NCI-H226 (cell line): ENCODE measurements around the gene LFNG.
A peak's percentile ranks its signal among the peaks of the same experiment; 100 is the strongest.

Experiments used
- DNase-seq: peaks from one replicate; pipeline ENCODE4 v3.0.0-alpha.2; 2015

The LFNG gene

DNA sequence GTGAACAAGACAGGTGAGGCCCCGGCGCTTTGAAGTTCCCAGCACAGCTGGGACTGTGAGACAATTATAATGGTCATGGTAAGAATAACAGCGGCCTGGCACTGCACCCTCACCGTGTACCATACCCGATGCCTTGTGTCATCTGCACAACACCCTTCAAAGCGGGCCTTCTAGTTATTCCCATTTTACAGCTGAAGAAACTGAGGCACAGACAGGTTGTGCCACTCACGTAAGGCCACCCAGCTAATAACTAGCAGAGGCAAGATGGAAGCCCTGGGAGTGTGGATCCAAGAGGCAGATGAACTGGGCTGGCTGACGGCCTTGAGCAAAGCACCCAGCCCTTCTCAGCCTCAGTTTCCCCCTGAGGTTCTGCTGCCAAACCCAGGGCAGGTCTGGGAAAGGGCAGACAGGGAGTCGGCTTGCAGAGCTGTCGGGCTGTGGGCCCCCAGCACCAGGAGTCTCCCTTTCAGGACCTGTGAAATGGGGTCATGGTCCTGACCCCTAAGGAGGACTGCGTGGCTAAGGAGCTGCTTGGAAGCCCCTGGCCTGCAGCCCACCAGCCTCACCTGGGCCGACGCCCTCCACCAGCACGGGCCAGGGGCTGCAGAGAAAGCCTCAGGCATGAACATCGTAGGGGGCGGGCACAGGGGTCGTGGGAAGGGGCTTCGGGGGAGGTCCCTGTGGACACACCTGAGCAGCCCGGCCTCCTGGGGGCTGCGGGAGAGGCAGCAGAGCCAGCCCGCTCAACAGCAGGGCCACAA is 15.3 kb upstream of the LFNG start:
- no peak for DNase-seq

DNA sequence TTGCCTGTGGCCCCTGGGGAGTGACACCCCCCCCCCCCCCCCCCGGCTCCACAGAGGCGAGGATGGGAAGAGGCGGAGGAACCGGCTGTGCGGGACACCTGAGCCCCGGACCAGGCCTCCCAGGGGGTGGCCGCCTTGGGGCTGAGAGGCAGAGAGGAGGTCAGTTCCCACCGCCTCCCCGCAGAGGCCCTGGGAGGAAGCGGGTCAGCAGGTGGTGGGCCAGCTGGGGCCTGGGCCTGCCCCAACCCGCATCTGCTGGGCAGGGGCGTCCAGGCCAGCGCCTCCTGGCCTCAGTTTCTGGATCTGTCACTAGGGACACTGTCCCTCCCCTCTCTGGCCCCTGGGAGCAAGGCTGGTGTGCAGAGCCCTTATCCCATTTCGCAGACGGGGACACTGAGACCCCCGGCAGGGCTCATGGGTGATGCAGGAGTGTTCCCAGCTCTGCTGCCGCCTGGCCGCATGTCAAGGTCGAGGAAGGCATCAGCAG is 14.6 kb upstream of the LFNG start:
- DNase-seq, result no peak

DNA sequence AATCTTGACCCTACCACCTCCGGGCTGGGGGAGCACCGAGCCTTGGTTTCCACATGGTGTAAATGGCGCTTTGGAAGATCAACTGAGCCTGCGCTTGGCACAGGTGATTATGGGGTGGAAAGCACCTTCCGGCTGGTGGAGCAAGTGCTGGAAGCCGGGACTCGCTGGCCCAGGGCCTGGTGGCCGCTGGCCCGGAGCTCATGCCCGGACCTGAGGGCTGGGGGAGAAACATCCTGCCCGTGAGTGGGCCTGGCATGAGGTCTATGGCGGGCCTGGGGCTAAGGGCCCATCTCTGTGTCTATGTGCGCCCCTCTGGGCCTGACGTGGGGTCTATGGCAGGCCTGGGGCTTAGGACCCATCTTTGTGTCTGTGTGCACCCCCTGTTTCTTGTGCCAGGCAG is 14.2 kb upstream of the LFNG start:
- no peak for DNase-seq

DNA sequence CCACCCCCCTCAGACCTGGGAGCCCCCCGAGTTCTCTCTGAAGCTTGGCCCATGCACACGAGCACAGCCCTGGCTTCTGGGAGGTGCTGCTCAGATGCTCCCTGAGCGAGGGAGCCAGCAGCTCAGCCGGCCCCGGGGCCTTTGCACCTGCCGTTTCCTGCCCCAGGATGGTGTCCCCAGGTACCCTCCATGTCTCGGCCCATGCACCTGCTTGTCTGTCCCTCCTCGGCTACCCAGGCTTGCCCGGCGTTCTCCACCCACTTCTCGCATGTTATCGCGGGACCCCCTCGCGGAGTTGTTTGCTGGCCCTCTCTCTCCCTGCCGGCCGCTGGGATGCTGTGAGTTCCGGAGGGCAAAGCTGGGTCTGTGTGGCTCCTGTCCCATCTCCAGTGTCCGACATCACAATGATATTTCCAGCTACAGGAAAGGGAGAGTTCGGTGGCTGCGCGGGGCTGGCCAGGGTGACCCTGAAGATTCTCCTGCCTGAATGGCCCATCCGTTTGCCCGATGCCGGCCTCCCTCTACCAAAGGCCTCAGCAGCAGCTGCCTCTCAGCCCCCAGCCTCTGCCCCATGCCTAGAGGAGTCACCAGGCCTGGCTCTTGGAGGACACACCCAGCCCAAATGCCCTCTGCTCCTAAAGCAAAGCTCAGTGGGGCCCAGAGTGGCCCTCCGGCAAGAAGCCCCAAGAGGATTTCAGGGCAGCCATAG is 12.2 kb upstream of the LFNG start:
- DNase-seq, result no peak

DNA sequence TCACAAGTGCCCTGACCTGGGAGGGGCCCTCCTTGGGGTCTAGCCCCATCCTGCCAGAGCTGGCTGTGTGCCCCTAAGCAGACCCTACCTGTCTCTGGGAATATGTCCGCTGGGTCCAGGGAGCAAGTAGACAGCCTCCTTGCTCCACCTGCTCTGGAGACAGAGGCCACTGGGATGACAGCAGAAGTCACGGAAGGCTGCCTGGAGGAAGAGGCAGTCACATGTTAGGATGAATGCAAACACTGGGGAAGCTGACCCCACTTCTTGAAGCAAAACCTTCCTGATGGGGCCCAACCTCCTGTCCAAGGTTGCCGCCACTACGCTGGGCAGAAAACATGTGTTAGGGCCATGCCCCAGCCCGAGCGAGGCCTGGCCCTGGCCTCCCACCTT is 11.7 kb upstream of the LFNG start:
- DNase-seq, result no peak

DNA sequence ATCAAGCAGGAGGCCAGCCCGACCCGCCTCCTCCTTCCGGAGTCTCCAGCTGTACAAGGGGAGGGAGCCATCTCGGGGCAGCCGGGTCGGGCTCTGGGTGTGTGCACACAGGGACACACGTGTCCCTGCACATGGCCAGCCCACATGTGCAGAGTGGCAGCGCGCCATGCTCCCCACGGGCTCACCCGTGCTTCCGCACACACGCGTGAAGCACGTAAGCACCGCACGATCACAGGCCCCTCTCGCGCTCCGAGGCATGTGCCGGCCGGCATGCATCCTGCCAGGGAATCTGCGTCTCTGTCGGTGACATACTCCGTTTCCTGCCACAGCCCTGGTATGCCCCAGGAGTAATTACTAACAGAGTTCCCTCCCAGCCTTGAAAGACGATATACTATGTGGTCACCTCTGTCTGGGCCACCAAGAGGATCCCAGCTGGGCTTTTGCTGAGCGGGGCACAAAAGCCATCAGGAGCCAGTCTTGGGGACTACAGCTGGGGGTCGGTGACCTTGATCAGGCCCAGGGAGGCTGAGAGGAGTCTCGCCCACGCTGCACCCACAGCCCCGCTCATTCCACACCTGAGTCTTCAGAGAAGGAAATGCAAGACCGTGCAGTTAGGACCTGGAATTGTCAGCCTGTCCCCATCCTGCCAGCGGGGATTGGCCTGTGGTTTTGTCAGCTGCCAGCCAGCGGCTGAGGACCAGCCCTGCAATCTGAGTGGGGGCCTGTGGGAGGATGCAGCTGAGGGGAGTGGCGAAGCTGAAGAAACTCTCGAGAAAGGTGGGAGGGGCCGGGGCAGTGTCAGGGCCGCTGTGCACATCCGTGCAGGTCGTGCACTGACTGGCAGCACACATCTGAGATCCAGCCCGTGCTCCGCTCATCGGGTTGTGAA is 11.0 kb upstream of the LFNG start:
- DNase-seq, result no peak

DNA sequence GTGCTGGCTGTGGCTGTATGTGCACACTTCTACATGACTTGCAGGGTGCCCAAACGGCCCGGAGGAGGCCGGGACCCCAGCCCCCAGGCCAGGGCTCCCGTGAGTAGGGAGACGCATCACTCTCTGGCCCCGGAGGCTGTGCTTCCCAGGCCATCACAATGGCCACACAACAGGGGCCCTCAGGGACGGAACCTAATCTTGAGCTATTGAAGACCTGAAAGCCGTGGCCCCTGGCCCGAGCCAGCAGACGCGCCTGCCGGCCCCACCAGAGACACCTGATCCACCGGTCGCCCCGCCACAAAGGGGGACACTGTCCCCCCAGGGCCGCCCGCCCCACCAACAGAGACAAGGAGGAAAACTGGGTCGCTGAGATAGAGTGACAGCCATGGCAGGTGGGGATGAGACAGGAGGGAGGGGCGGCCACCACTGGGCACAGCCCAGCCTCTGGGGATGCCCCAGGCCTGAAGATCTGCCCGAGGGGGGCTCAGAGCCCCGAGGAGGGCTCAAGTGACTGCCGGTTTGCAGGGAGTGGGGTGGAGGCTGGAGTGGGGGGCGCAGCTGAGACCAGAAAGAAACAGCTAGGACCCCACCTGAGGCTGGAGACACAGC is 10.2 kb upstream of the LFNG start:
- DNase-seq, result no peak

DNA sequence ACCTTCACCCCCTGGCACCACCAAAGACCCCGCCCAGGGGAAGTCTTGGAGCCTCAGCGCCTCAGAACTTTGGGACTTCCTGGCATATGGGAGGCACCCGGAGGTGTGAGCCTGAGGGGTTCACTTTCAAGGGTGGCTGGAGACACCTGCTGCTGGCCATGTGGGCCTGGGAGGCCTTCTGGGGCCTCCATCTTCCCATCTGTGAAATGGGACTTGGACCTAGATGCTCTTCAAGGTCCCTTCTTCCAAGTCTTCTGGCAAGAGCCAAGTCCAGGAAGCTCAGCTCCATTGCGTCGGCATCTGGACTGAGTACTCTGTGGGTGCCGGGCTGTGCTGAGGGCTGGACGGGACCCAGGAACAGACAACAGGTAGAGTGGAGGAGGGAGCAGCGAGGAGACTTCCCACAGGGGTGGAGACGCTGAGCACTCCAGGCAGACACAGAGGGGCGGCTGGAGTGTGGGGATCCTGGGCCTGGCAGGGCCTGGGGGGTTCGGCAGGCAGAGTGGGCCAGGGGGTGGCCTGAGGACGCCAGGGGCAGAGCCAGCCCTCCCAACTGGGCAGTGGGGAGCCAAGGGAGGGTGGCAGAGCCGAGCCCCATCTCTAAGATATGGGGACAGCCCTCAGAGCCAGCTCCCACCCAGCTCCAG is 9.3 kb upstream of the LFNG start:
- DNase-seq, result no peak

DNA sequence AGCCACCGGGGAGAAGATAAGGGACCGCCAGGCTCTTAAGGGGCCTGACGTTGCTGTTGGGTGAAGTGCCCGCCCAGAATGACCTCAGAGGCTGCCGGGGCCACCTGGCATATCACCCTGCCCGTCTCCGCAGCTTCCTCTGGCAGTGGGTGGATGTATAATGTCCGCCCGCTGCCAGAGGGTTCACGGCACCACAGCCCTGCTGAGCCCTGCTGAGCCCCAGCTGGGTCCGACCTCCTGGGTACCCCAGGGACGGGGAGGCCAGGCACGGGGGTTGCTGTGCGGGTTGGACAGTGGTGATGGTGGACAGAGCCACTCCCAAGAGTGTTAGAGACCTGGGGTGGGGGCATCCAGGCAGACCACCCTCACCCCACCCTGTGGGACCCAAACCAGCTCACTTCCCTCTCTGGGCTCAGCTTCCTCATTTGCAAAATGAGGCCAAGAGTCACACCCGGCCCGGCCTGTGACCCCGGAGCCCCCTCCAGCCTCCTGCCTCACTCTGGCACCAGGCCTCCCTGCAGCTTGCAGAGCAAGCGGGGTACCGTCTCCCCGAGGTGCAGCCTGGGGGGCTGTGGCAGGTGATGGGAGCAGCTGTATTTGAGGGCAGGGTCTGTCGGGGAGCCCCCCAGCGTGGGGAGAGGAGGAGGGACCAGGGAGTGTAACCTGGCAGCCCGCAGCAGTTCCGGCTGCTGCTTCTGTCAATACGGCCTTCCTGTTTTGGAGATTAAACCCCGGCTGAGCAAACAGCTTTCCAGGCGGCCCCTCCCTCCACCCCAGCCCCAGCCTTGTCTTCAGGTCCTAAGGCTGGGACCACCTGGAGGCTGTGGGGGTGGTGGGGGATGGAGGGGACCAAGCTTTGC is 8.4 kb upstream of the LFNG start:
- no peak for DNase-seq

DNA sequence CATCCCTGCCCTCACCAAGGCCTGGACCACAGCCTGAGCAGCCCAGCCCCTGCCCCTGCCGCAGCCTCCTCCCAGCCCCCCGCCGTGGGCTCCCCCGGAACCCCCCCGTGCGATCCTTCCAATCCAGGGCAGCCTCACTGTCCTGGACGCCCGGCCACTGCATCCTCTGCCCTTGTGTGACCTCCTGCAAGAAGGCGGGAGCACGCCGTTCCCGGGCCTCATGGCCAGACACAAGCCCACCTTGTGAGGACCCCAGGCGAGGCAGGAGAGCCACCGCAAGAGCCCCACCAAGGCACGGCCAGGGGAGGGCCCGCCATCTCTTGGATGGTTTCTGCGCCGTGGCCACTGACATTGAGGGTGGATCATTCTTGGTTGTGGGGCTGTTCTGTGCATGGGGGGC is 7.8 kb upstream of the LFNG start:
- DNase-seq, result no peak

DNA sequence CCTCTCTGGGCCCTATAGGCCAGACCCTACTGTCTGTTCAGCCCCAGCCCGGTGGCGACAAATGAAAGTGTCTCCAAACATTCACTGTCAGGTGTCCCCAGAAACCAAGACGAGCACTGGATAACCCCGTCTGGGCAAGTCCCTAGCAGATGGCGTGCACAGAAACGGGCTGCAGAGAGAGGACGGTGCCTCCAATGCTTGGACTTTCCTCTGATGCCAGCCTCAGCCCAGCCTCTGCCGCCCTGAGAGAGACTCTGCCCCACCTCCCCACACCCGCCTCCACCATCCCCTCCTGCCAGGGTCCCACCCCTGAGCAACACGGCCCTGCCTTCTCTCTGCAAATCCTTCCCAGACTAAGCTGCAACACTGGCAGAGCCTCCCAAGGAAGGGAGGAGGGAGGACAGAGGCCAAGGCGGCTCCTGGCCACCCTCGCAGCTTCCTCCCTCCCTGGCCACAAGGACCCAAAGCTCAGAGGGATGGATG is 7.4 kb upstream of the LFNG start:
- no peak for DNase-seq

DNA sequence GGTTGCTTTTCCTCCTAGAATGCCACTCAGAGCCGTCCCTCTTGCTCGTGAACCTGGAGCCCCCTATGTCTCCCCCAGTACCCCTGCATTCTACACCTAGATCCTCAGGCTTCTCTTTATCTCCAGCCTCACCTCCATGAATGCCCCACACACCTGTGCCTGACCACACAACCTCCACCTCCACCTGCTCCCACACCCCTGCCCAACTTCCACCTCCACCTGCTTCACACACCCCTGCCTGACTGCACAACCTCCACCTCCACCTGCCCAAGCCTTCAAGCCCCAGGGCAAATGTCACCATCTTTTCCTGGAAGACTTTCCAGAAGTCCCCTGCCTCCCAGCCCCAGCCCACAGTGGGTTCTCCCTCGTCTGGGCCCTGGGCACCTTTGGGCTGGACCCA is 6.9 kb upstream of the LFNG start:
- no peak for DNase-seq

DNA sequence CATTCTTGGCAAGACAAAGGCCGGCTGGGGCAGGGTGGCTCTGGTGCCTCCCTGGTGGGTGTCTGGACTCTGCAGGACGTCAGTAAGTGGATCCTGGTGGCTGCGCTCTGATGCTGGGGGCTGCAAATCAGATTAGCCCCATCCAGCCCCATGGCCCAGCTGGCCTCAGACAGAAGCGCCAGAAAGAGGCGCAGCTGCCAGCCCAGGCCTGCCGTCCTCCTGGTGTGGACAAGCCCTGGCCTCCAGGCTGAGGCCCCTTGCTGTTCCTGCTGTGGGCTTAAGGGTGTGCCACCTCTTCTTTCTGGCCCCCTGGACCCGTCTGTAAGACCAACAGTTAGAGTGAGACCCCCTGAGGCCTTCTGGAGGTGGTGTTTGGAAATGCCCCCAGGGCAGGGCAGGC is 5.9 kb upstream of the LFNG start:
- DNase-seq, result no peak

DNA sequence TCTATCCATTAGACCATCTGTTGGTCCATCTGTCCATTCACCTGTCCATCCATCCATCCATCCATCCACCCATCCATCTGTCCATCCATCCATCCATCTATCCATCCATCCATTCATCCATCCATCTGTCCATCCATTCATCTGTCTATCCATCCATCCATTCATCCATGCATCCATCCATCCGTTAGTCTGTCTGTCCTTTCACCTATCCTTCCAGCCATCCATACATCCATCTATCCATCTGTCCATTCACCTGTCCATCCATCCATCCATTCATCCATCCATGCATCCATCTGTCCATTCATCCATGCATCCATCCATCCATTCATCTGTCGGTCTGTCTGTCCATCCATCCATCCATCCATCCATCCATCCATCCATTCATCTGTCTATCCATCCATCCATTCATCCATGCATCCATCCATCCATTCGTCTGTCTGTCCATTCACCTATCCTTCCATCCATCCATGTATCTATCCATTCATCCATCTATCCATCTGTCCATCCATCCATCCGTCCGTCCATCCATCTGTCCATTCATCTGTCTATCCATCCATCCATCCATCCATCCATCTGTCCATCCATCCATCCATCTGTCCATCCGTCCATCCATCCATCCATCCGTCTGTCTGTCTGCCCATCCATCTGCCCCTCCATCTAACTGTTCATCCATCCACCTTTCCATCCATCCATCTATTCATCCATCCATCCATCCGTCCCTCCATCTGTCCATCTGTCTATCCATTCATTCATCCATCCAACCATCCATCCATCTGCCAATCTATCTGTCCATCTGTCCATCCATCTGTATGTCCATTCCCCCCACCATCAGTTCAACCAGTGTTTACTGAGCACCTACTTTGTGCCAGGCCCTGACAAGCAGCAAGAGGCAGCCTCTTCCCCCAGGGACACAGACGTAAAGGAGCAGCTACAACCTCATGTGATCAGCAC is 4.8 kb upstream of the LFNG start:
- no peak for DNase-seq

DNA sequence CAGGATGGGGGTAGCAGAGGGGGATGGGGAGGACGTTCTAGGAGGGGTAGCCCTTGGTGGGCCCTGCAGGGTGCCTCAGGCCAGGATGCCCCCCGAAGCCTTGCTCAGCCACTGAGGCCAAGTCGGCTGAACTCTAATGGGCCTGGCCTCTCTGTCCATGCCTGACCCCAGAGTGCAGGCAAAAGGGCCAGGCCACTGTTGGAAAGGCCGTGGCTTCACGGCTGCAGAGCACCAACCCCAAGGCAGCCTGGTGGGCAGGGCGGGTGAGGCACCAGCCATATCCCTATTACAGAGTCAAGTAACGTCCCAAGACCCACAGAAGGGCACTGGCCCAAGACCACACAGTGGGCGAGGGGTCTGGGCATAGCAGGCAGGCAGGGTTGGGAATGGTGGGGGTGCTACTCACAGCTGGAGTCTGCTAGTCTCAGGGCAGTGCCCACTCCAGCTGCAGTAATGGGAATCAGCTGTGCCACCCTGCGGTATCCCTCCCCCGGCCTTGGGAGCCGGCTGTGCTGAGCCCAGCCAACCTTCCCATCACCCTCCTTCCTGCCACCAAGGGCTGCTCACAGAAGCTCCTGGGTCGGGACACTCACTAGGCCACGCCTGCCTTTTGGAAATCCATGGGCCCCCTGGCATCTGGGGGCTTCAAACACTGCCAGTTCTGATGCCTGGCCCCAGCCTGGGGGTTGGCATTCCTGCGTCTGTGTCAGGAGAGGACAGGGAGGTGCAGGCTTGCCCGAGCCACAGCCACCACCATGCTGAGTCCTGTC is 4.0 kb upstream of the LFNG start:
- DNase-seq, result no peak

DNA sequence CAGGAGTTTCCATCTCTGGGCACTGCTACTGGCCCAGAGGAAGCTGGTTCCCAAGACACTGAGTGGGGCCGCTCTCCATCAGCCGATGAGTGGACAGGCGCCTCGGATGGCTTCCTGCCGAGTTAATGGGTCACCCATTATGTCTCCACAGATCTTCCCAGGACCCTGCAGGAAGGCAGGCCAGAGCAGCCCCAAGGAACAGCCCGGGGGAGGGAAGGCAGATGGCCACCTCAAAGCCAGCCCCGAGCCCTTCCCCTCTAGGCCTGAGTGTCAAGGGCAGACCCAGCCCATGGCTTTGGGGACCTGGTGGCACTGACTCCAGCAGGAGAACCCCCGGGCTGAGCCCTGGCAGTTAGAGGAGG is 3.4 kb upstream of the LFNG start:
- no peak for DNase-seq

DNA sequence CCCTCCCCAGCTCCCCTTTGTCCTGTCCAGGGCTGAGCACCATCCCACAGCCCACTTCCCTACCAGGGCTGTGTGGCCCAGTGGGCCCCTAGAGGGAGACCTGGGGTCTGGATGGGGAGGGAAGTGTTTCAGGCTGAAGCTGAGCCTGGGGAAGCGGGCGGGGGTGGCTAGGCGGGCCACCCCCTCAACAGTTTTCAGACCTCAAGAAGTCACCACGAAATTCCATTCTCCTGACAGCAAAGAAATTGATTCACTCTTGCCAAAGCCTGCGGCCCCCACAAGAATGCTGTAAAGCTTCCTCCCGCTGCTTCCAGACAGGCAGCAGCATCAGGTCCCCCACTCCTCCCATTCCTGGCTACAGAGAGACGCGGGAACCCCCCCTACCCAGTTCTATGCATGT is 2.5 kb upstream of the LFNG start:
- peak; percentile 97 for DNase-seq

DNA sequence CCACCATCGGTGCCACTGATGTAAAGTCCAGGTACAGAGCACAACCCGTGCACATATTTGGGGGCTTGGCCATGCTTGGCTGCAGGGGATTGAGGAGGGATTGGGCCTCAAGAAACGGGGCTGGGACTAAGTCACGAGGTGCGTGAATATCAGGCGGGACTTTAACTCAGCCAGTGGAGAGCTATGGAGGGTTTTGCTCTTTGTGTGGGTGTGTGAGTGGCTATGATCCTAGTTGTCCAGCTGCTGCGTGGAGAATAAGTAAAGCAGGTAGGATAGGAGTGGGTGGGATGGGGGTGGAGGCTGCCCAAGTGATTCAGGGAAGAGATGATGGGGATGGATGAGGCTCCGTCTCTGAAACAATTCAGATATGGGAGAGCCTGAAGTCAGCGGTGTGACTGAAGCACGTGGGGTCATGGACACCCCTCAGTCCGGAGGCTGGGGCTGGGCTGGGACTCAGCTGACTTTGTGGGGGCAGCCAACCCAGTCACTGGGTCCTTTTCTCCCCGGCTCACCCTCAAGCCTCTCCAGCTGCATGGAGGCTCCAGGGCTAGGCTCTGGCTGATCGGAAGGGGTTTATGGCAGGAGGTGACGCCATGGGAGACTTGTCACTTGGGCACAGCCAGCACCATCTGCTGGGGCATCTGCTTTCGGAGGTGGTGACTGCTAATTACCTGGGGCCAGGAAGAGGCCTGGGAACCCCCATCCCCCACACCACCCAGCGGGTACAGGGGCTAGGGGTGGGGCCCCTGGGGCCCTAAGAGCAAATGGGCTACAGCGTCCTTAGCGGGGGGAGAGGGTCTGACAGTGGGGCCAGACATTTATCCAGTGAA is 1.7 kb upstream of the LFNG start:
- DNase-seq, result no peak

DNA sequence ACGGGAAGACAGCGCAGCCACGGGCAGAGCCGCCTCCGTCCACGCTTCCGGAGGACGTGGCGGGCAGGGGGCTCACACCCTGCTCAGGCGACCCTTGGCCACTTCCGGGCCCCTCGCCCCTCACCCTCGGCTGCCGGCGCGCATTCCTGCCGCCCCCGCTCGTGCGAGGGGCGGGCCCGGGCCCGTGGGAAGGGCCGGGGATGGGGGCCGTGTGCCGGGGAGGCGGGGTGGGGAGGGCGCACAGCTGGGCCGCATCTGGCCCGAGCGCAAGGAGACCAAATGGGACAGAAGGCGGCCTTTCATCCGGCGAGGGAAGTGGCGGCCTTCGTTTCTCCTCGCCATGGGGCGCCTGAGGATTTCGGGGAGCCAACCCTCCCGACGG is 846 bp upstream of the LFNG start:
- DNase-seq, result no peak
